Stimulated activated CD4-positive, alpha-beta T cell treated with anti-CD3 and anti-CD28 coated beads, Interleukin-15, amount 100 ng/mL, for 48 hours (primary cell): ENCODE measurements around the gene VARS1.
A peak's percentile ranks its signal among the peaks of the same experiment; 100 is the strongest.
"Not testable (repeated sequence)": the region's sequence is repeated elsewhere in the genome, so short reads cannot be mapped to it uniquely, and the experiment has no call there.

Experiments
- DNase-seq, 2 donors: peaks; one replicate each; pipeline ENCODE4 v3.0.0-alpha.2; 2020; ENCODE audit warnings: low read depth in 2 of 2

VARS1 gene

GRCh38 chr6:31795616-31796298, at the start of gene VARS1:
VARS1 (minus strand) TSS chr6:31795752; CDS start chr6:31795217, 535 bp downstream.
- peak; percentile 75 to 78 for DNase-seq

DNA sequence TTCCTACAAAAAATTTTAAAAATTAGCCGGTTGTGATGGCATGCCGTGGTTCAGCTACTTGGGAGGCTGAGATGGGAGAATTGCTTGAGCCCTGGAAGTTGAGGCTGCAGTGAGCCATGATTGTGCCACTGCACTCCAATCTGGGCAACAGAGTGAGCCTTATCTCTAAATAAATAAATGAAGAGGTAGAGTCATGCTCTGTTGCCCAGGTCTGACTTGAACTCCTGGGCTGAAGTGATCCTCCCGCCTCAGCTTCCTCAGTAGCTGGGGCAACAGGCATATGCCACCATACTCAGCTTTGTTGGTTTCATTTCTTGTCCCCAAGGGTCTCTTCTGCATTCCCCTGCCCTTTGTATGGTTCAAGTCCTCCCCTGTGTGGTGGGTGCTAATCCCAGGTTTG, 49.0 kb upstream of the VARS1 start:
- no peak for DNase-seq

GRCh38 chr6:31842053-31842452, 46.5 kb upstream of the VARS1 start:
- no peak for DNase-seq

DNA sequence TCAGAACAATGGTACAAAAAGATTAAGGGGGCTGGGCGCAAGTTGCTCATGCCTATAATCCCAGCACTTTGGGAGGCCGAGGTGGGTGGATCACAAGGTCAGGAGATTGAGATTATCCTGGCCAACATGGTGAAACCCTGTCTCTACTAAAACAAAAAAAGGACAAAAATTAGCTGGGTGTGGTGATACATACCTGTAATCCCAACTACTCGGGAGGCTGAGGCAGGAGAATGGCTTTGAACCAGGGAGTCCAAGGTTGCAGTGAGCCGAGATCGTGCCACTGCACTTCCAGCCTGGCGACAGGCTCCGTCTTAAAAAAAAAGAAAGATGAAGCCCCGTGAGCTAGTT, 44.2 kb upstream of the VARS1 start:
- not testable (repeated sequence) for DNase-seq

GRCh38 chr6:31838968-31839367, 43.4 kb upstream of the VARS1 start:
- DNase-seq: no peak

GRCh38 chr6:31838114-31838553, 42.6 kb upstream of the VARS1 start:
- not testable (repeated sequence) for DNase-seq

DNA sequence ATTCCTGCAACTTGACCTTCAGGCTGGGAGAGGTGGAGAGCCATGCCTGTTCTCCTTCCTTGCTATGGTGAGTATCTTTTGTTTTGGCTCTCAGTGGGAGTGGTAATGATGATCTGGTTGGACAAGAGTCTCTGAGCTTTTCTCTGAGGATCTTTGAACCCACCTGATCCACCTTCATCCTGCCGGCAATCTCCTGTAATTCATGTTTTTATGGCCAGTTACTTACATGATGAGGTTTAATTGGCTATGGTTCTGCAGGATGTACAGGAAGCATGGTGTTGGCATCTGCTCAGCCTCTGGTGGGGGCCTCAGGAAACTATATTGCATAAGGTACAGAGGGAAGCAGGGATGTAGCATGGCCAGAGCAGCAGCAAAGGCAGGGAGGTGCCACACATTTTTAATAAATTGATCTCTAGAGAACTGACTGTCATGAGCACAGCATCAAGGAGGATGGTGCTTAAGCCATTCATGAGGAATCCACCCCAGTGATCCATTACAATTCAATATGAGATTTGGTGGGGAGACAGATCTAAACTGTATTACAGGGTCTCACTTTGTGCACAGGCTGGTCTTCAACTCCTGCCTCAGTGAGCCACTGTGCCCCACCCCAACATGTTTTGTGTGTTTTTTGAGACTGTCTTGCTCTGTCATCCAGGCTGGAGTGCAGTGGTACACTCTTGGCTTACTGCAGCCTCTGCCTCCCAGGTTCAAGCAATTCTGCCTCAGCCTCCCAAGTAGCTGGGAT, 42.0 kb upstream of the VARS1 start:
- no peak for DNase-seq

DNA sequence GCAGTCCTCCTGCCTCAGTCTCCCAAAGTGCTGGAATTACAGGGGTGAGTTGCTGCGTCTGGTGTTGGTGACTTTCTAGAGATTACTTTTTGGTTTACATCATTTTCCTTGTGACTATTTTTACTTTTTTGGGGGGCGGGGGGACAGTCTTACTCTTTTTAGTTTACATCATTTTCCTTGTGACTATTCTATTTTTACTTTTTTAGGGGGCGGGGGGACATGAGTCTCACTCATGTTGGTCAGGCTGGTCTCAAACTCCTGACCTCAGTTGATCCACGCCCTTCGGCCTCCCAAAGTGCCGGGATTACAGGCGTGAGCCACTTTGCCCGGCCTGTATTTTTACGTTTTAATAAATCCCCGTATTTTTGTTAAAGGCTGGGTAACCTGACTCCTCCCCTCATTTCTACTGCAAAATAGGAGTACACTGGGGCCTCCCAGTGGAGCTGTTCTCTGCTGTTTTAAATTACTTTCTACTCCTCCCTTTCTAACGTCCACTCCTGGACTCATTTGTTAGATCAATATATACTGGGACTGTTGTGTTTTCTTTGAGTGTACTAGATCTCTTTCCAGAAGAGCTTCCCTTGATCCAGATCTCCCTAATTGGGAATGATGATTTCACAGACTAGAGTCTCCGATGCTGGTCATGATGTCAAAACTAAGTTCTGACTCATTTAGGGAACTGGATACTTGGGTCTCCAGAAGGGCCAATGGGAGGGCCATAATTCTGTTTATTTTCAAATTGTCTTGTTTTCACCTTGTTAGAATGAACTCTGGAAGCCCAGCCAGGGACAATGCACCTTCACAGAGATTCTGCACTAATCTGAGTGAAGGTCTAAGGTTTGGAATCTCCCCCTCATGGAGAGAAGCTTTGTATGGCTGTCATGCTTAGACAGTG, 41.2 kb upstream of the VARS1 start:
- DNase-seq: no peak

GRCh38 chr6:31836047-31836473, 40.5 kb upstream of the VARS1 start:
- DNase-seq: no peak

DNA sequence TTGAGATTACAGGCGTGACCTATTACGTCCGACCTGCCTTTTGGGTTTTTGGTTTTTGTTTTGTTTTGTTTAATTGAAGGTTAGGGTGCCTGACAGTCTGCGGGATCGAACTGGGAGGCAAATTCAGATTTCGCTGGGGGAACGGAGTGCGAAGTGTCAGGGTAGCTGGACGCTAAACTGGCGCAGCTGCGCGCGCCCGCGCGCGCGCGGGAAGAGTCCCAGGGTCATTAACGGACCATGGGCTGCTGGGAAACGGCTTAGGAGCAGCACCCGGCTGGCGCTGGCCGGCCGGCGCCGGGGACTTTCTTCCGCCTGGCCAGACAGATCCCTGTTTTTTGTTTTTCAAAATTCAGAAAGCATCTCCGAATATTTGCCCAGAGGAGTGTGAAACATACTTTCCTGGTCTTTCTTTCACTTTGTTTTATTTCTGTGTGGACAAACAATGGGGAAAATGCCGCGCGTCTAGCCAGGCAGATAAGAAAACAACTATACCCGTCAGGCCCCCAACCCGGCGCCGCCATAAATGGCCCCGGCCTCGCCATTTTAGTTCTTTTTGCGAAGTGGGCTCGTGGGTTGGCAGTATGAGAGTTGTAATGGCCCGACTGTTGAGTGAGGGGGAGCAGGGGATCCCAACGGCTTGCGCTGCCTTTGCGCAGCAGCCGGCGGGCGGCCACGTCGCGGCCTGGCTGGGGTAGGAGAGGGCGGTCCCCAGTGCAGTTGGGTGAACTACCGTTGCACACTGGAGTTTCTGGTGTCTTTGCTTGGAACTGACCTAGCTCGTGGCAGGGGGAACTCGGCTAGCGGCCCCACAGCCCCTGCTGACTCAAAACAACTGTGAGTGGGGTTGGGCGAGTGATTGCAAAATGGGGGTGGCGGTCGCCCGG, 39.1 kb upstream of the VARS1 start:
- DNase-seq: peak; percentile 66 to 74

DNA sequence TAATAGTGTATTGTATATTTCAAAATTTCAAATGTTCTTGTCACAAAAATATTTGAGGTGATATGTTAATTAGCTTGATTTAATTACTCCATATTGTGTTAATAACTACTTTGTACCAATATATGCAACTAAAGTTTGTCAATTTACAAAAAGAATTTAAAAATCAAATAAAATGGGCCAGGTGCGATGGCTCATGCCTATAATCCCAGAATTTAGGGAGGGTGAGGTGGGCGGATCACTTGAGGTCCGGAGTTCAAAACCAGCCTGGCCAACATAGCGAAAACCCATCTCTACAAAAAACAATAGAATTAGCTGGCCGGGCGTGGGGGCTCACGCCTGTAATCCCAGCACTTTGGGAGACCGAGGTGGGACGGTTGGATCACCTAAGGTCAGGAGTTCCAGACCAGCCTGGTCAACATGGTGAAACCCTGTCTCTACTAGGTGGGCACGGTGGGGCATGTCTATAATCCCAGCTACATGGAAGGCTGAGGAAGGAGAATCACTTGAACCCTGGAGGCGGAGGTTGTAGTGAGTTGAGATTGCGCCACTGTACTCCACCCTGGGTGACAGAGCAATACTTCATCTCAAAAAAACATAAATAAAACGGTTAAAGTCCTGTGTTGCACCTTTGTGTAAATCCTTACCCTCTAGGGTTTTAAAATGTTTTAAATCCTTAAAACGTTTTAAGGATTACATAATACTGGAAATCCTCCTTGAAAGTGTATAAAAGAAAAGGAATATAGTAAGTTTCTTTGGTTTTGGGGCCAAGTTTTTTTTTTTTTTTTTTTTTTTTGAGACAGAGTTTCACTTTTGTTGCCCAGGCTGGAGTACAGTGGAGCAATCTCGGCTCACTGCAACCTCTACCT, 36.0 kb upstream of the VARS1 start:
- DNase-seq: no peak

DNA sequence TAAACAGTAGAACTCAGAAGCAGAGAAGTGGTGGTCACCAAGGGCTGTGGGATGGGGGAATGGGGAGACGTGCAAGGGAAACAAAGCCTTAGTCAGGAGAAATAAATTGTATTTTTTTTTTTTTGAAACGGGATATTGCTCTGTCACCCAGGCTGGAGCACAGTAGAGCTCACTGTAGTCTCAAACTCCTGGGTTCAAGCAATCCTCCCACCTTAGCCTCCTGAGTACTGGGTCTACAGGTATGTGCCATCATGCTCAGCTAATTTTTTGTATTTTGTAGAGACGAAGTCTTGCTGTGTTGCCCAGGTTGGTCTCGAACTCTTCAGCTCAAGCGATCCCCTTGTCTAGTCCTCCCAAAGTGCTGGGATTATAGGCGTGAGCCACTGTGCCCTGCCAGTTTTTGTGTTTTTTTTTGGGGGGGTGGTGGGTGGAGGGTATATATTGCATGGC, 35.4 kb upstream of the VARS1 start:
- DNase-seq: no peak

DNA sequence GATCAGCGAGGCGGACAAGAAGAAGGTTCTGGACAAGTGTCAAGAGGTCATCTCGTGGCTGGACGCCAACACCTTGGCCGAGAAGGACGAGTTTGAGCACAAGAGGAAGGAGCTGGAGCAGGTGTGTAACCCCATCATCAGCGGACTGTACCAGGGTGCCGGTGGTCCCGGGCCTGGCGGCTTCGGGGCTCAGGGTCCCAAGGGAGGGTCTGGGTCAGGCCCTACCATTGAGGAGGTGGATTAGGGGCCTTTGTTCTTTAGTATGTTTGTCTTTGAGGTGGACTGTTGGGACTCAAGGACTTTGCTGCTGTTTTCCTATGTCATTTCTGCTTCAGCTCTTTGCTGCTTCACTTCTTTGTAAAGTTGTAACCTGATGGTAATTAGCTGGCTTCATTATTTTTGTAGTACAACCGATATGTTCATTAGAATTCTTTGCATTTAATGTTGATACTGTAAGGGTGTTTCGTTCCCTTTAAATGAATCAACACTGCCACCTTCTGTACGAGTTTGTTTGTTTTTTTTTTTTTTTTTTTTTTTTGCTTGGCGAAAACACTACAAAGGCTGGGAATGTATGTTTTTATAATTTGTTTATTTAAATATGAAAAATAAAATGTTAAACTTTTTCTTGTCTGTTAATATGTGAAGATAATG, 34.2 kb upstream of the VARS1 start:
- DNase-seq: no peak

DNA sequence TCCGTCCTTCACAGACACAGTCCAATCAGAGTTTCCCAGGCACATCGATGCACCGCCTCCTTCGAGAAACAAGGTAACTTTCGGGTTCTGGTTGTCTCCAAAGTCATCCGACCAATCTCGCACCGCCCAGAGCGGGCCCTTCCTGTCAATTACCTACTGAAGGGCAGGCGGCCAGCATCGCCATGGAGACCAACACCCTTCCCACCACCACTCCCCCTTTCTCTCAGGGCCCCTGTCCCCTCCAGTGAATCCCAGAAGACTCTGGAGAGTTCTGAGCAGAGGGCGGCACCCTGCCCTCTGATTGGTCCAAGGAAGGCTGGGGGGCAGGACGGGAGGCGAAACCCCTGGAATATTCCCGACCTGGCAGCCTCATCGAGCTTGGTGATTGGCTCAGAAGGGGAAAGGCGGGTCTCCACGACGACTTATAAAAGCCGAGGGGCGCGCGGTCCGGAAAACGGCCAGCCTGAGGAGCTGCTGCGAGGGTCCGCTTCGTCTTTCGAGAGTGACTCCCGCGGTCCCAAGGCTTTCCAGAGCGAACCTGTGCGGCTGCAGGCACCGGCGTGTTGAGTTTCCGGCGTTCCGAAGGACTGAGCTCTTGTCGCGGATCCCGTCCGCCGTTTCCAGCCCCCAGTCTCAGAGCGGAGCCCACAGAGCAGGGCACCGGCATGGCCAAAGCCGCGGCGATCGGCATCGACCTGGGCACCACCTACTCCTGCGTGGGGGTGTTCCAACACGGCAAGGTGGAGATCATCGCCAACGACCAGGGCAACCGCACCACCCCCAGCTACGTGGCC, 31.9 kb upstream of the VARS1 start, which contains the start of gene HSPA1B:
Gene HSPA1B (plus strand): TSS at position 453 of the 794 bp plus-strand sequence. CDS start 213 bp downstream, at position 666.
- peak; percentile 89 to 95 for DNase-seq

- DNase-seq: peak in 1 of 2 donors; percentile 29
Measured at GRCh38 chr6:31826793-31827285, 31.3 kb upstream of the VARS1 start.

DNA sequence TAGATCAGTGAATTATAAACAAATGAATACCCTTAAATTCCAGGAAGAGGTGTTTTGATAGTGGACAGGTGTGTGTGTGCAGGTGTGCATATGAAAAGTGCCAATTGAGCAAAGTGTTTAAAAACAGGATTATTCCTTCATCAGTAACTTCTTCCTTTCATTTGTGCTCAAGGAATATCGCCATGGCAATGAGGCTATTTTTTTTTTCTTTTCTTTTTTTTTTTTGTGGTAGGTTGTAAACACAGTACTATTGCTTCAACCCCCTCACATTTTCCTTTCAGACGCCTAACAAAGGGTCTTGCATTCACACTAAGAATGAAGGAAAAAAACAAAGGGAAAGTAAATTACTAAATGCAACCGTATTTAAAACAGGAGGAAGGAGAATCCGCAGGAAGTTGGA, 30.0 kb upstream of the VARS1 start:
- no peak for DNase-seq

DNA sequence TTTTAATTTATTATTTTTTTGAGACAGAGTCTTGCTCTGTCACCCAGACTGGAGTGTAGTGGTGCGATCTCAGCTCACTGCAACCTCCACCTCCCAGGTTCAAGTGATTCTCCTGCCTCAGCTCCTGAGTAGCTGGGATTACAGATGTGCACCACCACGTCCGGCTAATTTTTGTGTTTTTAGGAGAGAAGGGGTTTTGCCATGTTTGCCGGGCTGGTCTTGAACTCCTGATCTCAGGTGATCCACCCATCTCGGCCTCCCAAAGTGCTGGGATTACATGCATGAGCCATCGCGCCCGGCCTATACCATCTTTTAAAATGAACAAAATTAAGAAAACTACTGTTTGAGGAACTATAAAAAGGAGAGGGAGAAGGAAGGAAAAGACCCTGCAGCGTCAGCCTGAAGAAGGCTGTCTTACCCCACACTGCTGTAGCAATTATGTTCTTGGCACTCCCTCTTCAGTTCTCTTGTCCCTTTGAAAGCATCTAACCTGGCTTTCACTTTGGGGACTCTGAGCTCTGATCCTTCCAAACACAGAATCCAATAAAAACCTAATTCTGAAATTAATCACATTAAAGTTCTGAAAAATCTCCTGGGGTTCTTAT, 28.1 kb upstream of the VARS1 start:
- not testable (repeated sequence) for DNase-seq
